ENCODE measurements around the gene PPP2R5C. TPM values are rescaled to one million over a fixed set of nuclear protein-coding genes. Genes with fewer than 3 reads are reported as not detected.

PPP2R5C gene
- total RNA-seq, 1 donor from 2014 or later = 60.8 TPM

Other genes with a start within 250 kb of the PPP2R5C start
- gene DIO3, start 200.2 kb upstream of the PPP2R5C start, total RNA-seq = 0.13 TPM
- 118 TPM for gene DYNC1H1, start 202.9 kb downstream of the PPP2R5C start, total RNA-seq